ENCODE results near the gene TRABD.

DNA sequence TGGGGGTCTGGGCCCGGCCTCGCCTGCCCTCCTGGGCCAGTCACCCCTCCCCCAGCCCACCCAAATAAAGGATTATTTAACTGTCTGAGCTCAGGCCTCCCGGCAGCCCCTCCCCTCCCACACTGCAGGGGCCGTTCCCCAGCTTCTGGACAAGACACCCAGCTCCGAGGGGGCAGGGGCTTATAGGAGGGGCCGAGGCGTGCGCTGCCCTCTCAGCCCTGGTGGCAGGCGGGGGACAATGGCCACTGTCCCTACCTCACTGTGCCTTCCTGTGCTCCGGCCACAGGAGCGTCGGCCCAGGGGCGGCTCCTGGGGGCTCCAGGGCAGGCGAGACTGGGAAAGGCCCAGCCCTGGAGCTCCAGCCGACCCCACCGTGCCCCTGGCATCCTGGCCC, 12.9 kb downstream of the TRABD start:
- TF ChIP-seq, protein P1, sequence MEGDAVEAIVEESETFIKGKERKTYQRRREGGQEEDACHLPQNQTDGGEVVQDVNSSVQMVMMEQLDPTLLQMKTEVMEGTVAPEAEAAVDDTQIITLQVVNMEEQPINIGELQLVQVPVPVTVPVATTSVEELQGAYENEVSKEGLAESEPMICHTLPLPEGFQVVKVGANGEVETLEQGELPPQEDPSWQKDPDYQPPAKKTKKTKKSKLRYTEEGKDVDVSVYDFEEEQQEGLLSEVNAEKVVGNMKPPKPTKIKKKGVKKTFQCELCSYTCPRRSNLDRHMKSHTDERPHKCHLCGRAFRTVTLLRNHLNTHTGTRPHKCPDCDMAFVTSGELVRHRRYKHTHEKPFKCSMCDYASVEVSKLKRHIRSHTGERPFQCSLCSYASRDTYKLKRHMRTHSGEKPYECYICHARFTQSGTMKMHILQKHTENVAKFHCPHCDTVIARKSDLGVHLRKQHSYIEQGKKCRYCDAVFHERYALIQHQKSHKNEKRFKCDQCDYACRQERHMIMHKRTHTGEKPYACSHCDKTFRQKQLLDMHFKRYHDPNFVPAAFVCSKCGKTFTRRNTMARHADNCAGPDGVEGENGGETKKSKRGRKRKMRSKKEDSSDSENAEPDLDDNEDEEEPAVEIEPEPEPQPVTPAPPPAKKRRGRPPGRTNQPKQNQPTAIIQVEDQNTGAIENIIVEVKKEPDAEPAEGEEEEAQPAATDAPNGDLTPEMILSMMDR (IDR thresholded peaks at IDR 0.05; ENCODE audit: low read length), result no peak
- no peak for TF ChIP-seq EZH2phosphoT487 (IDR thresholded peaks at IDR 0.05; ENCODE audit: low read length)
- TF ChIP-seq EZH2 (optimal IDR thresholded peaks at IDR 0.05; ENCODE audit: low read depth, low read length), result no peak
